ENCODE data around the gene HLCS. TPM values are rescaled to one million over a fixed set of nuclear protein-coding genes. Genes with fewer than 3 reads are reported as not detected.

Gene HLCS
- total and polyA plus RNA-seq, 2 donors (not counting 1 experiment from before 2014, with no cell fraction given): 23.1 to 40.0 TPM

- Histone ChIP-seq H3K9ac (ENCODE audit: insufficient read depth, low read length) (no peak overlapping the region), H2AFZ (ENCODE audit: low read length) (no peak overlapping the region), H4K20me1 (ENCODE audit: control insufficient read depth, extremely low read depth, insufficient read depth, low read length) (no peaks in the 10 kb centered on the region), H3K4me2 (ENCODE audit: extremely low read depth, insufficient read depth, low read length) (no peak overlapping the region), H3K9me3 (ENCODE audit: control insufficient read depth, insufficient read depth, low read depth, low read length) (no peaks in the 10 kb centered on the region), H3K27ac (ENCODE audit: insufficient read depth, low read length) (no peak overlapping the region), H3K4me3 (replicated peaks in 1 of 4; ENCODE audit: control extremely low read depth in 1 of 4, insufficient read depth in 1 of 4, low read depth in 3 of 4, low read length in 4 of 4) (no peak overlapping the region), H3K36me3 (ENCODE audit: control insufficient read depth, insufficient read depth, low read length) (no peaks in the 10 kb centered on the region), H3K4me1 (ENCODE audit: control insufficient read depth, extremely low read depth, insufficient read depth, low read length) (no peaks in the 10 kb centered on the region), H3K79me2 (ENCODE audit: control insufficient read depth, insufficient read depth, low read length) (no peaks in the 10 kb centered on the region), H3K27me3 (ENCODE audit: control insufficient read depth, insufficient read depth, low read length) (no peaks in the 10 kb centered on the region)
- TF ChIP-seq EZH2 (IDR thresholded peaks at IDR 0.05; ENCODE audit: low read length, missing control alignments) (no peak), CTCF (conservative IDR thresholded peaks at IDR 0.05 in 1 of 2, IDR thresholded peaks at IDR 0.05 in 1 of 2; ENCODE audit: low read depth in 1 of 2, low read length in 2 of 2) (no peak)
- no peak for DNase-seq (ENCODE audit: low read depth in 2 of 2)
Observed at GRCh38 chr21:36867291-36867905, 99.1 kb downstream of the HLCS start.

- Histone ChIP-seq H4K20me1 (ENCODE audit: control insufficient read depth, extremely low read depth, insufficient read depth, low read length) (no peaks in the 10 kb centered on the region), H3K4me2 (ENCODE audit: extremely low read depth, insufficient read depth, low read length) (no peak overlapping the region), H3K27ac (ENCODE audit: insufficient read depth, low read length) (no peak overlapping the region), H3K9ac (ENCODE audit: insufficient read depth, low read length) (no peak overlapping the region), H3K27me3 (ENCODE audit: control insufficient read depth, insufficient read depth, low read length) (no peaks in the 10 kb centered on the region), H3K9me3 (ENCODE audit: control insufficient read depth, insufficient read depth, low read depth, low read length) (no peaks in the 10 kb centered on the region), H3K79me2 (ENCODE audit: control insufficient read depth, insufficient read depth, low read length) (no peaks in the 10 kb centered on the region), H2AFZ (ENCODE audit: low read length) (no peak overlapping the region), H3K4me3 (replicated peaks in 1 of 4; ENCODE audit: control extremely low read depth in 1 of 4, insufficient read depth in 1 of 4, low read depth in 3 of 4, low read length in 4 of 4) (no peak overlapping the region), H3K36me3 (ENCODE audit: control insufficient read depth, insufficient read depth, low read length) (no peaks in the 10 kb centered on the region), H3K4me1 (ENCODE audit: control insufficient read depth, extremely low read depth, insufficient read depth, low read length) (no peaks in the 10 kb centered on the region)
- no peak for TF ChIP-seq CTCF (conservative IDR thresholded peaks at IDR 0.05 in 1 of 2, IDR thresholded peaks at IDR 0.05 in 1 of 2; ENCODE audit: low read depth in 1 of 2, low read length in 2 of 2)
- TF ChIP-seq EZH2 (IDR thresholded peaks at IDR 0.05; ENCODE audit: low read length, missing control alignments): no peak
- DNase-seq (ENCODE audit: low read depth in 2 of 2): no peak
Observed at GRCh38 chr21:36866419-36866818, 100.0 kb downstream of the HLCS start.

GRCh38 chr21:36864974-36865373 is 101.5 kb downstream of the HLCS start:
- Histone ChIP-seq H3K9me3 (ENCODE audit: control insufficient read depth, insufficient read depth, low read depth, low read length) (no peaks in the 10 kb centered on the region), H3K27ac (ENCODE audit: insufficient read depth, low read length) (no peak overlapping the region), H3K4me1 (ENCODE audit: control insufficient read depth, extremely low read depth, insufficient read depth, low read length) (peaks cover 3% of the 10 kb centered on the region), H4K20me1 (ENCODE audit: control insufficient read depth, extremely low read depth, insufficient read depth, low read length) (no peaks in the 10 kb centered on the region), H3K4me2 (ENCODE audit: extremely low read depth, insufficient read depth, low read length) (no peak overlapping the region), H3K4me3 (replicated peaks in 1 of 4; ENCODE audit: control extremely low read depth in 1 of 4, insufficient read depth in 1 of 4, low read depth in 3 of 4, low read length in 4 of 4) (no peak overlapping the region), H3K9ac (ENCODE audit: insufficient read depth, low read length) (no peak overlapping the region), H3K36me3 (ENCODE audit: control insufficient read depth, insufficient read depth, low read length) (no peaks in the 10 kb centered on the region), H2AFZ (ENCODE audit: low read length) (no peak overlapping the region), H3K27me3 (ENCODE audit: control insufficient read depth, insufficient read depth, low read length) (no peaks in the 10 kb centered on the region), H3K79me2 (ENCODE audit: control insufficient read depth, insufficient read depth, low read length) (no peaks in the 10 kb centered on the region)
- TF ChIP-seq CTCF (conservative IDR thresholded peaks at IDR 0.05 in 1 of 2, IDR thresholded peaks at IDR 0.05 in 1 of 2; ENCODE audit: low read depth in 1 of 2, low read length in 2 of 2) (no peak), EZH2 (IDR thresholded peaks at IDR 0.05; ENCODE audit: low read length, missing control alignments) (no peak)
- no peak for DNase-seq (ENCODE audit: low read depth in 2 of 2)
